GM20431 (cell line): ENCODE data around the gene CLEC17A.
"Not testable (repeated sequence)": the region's sequence is repeated elsewhere in the genome, so short reads cannot be mapped to it uniquely, and the experiment has no call there.

Experiments used
- in situ Hi-C: fragments of 300-500 bp; cut with MseI, MboI; formaldehyde crosslinking; loops from one replicate; pipeline ENCODE4 v1.15.0; 2020; ENCODE audit warnings: low sequenced_read_pairs; ENCODE audit not compliant: unreplicated experiment

Gene CLEC17A

DNA sequence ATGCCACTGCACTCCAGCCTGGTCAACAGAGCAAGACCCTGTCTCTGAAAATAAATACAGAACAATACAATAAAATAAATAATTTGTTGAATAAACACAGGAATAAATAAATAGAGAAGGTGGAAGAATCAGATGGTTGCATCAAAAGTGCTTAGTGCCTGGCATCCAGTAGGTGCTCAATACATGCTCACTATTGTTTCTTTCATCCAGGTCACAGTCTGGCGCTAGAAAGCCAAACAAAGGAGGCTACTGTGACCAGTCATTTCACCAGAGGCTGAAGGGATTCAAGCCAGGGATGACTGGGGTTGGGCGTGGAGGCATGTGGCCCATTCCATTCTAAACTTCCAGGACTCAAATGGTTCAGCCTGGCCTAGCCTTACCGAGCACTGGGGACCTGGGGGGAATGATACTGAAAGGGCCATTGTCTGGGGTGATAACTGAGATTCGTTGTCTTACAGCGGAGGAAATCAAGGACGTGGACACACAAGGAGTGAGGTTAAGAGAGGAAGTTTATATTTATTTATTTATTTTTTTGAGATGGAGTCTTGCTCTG lies 7.4 kb upstream of the CLEC17A start:
- in situ Hi-C loops = loop anchor here (10.0 kb wide), 1 partner anchor 109 kb away; no protein-coding TSS in a partner anchor

DNA sequence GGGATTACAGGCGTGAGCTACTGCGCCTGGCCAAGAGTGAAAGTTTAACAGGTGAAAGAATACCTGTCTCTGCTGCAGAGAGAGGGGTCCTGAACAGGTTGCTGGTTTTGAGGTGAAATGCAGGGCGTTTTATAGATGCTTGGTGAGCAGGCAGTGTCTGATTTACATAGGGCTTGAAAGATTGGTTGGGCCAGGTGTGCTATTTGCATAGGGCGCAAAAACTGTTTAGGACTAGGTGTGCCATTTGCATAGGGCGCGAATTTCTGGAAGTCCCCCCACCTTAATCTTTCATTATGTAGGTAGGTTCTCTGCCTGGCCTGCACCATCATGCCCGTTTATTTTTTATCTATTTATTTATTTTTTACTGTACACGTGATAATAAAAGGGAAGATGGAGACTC lies 6.5 kb upstream of the CLEC17A start:
- in situ Hi-C loops = loop anchor here (10.0 kb wide), 1 partner anchor 108 kb away; no protein-coding TSS in a partner anchor

DNA sequence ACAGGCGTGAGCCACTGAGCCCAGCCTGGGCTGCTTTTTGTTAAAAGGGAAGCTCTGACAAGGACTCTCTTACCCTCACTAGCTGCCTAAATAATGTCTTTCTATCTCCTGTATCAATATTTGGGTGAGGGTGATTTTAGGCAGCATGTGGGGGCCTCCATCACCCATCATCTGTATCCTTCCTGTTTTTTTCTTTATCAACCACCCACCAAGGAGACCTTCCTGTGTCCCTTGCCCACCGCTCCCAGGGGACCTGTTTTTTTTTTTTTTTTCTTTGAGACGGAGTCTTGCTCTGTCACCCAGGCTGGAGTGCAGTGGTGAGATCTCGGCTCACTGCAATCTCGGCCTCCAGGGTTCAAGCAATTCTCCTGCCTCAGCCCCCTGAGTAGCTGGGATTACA lies 5.6 kb upstream of the CLEC17A start:
- in situ Hi-C loops = loop anchor here (10.0 kb wide), 1 partner anchor 108 kb away; no protein-coding TSS in a partner anchor

DNA sequence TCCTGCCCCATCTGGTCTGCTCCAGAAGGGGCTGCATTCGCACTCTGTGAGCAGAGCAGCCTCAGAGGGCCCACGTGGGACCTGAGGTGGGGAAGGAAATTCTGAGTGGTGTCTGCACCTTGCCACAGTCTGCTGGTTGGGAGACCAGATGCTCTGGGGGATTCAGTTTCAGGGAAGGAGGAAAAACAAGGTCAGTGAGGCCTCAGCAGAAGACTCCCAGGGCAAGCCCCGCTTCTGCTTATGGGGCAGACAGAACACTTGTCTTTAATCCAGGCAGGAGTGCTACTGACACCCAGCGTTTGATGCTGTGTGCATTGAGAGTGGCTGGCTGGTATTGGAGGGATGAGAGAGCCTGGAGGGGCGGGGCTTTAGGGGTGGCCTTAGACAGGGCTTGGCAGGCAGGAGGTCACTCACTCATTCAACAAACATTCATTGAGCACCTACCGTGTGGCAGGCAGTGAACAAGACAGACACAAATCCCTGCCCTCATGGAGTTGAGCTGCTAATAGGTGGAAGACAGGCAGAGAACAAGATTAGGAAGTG lies 4.9 kb upstream of the CLEC17A start:
- in situ Hi-C loops = loop anchor here (10.0 kb wide), 1 partner anchor 107 kb away; no protein-coding TSS in a partner anchor

DNA sequence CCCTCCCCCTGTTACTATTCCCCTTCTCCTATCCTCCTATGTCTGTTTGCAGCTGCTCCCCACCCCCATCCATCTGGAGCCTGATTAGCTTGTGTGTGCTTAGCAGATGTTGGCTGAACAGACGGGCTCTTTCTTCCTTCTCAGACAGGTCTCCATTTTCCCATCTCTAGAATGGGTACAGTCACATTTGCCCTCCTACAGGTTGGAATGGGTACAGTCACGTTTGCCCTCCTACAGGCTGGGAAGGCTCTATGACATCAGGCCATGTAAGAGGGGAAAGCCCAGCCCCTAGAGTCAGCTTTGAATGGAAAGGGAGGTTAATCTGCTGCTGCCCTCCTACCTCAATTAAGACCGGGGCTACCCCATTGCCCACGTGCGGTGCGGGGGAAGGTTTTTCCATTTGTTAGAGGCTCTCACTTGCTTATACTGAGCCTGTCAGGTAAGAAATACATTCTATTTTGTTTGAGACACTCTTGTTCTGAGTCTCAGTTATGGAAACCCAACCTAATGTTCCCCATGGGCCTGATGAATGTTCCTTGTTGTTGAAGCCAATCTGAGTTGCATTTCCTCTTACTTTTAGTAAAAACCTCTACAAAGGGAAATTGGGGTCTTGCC lies 2.2 kb upstream of the CLEC17A start:
- in situ Hi-C loops = no loop called here

DNA sequence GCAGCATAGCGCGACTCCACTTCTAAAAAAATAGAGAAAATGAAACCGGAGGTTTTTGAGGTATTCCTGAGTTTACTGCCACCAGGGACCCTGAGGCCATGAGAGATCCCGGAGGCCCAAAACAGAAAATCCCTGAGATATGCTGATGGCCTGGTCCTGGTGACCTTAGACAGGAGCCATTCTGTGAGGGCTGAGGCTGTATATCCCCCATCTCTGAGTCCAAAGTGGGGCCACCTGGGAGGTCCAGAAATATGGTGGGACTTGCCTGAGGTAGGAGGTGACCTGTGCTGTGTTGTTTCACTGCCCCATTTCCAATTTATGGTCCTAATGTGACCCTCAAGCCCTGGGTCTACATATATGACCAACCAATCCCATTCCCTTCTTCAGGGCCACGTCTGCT lies 1.5 kb downstream of the CLEC17A start:
- in situ Hi-C loops = not testable (repeated sequence)

DNA sequence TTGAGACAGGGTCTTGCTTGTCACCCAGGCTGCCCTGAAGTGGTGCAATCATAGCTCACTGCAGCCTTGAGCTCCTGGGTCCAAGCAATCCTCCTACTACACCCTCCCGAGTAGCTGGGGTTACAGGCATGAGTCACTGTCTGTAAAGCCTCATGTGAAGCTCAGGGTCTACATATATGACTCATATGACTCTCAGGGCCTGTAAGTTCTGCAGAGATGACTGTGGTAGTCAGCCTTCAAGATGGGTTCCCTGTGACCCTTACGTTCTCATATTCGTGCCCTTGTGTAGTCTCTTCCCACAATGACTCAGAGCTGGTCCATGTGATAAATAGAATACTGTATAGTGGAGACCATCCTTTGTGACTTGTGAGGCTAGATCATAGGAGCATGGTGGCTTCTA lies 2.3 kb downstream of the CLEC17A start:
- in situ Hi-C loops = not testable (repeated sequence)

DNA sequence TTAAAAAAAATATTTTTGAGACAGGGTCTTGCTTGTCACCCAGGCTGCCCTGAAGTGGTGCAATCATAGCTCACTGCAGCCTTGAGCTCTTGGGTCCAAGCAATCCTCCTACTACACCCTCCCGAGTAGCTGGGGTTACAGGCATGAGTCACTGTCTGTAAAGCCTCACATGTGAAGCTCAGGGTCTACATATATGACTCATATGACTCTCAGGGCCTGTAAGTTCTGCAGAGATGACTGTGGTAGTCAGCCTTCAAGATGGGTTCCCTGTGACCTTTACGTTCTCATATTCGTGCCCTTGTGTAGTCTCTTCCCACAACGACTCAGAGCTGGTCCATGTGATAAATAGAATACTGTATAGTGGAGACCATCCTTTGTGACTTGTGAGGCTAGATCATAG lies 6.5 kb downstream of the CLEC17A start:
- in situ Hi-C loops = not testable (repeated sequence)

DNA sequence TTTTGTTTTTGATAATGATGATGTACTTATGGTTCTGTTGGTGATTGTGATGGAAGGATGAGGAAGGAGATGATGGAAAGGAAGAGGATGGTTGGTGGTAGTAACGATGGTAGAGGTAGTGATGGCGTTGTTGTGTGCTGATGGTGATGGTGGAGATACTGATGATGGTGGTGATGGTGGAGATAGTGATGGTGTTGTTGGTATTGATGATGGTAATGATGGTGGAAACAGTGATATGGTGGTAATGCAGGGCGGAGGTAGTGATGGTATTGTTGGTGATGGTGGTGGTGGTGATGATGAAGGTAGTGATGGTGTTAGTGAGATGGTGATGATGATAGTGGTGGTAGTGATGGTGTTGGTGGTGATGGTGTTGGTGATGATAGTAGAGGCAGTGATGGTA lies 12.7 kb downstream of the CLEC17A start:
- in situ Hi-C loops = no loop called here

DNA sequence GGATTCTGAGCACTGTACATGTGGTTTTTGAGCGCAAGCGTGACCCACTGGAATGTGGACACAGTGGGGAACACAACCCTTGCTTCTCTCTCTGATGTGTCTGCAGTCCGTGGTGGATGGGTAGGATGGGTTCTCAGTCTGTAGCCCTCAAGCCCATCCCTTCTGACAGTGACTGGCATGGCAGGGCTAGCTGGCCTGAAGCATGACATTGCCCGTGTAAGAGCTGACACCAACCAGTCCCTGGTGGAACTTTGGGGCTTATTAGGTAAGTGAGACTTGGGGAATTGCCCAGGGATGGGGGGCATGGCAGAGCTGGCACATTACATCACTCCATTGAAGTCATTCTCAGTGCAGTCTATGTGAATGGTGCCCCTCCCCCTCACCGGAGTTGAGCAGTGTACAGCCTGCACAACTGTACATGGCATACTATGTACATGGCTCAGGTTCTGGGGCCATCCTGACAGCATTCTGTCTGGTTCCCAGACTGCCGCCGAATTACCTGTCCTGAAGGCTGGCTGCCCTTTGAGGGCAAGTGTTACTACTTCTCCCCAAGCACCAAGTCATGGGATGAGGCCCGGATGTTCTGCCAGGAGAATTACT lies 16.8 kb downstream of the CLEC17A start:
- in situ Hi-C loops = no loop called here

DNA sequence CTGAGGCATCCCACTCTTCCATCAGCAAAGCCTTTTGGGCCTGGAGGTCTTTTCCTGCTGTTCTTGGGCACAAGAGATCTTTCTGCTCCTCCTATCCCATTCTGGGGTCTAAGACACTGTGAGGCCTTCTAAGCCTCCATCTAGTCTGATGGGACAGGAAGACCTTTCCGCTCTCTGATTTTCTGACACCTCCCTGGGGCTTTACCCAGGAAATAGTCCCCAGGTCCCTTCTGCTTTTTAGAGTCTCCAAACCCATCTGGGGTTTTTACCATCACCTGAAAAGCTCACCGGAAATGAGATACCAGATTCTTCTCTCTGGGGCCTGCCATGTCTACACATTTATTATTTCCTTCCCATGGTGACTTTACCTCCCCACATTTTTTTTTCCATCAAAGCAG lies 21.1 kb downstream of the CLEC17A start:
- in situ Hi-C loops = no loop called here

DNA sequence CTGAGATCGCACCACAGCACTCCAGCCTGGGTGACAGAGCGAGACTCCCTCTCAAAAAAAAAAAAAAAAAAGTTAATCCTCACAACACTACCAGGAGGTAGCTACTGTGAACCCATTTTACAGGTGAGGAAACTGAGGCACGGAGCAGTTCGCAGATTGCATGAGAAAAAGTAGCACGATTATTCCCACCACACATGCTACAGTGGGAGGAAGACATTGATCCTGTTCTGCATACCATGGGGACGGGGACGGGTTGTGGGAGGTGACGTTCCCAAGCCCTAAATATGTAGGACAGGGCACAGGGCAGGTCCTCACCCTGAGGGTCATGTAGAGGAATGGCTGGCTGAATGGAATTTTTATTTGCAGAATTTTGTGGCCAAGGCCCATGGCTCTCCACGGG lies 23.7 kb downstream of the CLEC17A start:
- in situ Hi-C loops = no loop called here

DNA sequence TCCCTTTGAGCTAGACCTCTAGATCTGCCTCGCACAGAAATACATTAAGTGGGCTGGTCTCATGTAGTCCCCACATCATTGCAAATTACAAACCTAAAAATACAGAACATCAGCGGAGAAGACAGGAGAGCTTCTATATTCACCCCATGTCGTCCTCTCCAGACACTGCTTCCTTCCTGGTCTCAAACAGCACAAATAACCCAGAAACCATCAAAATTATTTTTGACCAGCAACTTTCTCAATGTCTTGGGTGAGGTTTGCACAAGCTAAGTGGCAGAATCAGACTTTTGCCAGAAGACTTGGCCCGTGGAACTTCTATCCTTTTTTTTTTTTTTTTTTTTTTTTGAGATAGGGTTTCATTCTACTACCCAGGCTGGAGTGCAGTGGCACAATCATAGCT lies 28.2 kb downstream of the CLEC17A start:
- in situ Hi-C loops = no loop called here

DNA sequence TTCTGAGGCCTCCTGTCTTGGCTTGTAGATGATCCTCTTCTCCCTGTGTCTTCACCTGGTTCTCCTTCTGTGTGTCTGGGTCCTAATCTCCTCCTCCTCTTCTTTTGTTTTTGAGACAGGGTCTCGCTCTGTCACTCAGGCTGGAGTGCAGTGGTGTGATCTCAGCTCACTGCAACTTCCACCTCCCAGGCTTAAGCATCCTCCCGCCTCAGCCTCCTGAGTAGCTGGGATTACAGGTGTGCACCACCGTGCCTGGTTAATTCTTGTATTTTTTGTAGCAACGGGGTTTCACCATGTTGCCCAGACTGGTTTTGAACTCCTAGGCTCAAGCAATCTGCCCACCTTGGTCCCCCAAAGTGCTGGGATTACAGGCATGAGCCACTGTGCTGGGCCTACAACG lies 29.4 kb downstream of the CLEC17A start:
- in situ Hi-C loops = not testable (repeated sequence)

DNA sequence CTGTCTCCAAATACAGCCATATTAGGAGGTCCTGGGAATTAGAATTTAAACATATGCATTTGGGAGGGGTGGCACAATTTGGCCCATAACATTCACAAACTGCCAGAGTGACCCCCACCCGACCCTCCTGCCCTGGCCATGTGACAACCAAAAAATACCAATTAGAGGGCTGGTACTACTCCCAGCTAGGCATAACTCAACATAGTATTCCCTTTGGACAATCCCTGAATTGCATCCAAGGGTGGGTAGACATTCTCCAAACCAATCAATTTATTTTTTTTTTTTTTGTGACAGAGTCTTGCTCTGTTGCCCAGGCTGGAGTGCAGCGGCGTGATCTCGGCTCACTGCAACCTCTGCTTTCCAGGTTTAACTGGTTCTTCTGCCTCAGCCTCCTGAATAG lies 29.8 kb downstream of the CLEC17A start:
- in situ Hi-C loops = no loop called here

DNA sequence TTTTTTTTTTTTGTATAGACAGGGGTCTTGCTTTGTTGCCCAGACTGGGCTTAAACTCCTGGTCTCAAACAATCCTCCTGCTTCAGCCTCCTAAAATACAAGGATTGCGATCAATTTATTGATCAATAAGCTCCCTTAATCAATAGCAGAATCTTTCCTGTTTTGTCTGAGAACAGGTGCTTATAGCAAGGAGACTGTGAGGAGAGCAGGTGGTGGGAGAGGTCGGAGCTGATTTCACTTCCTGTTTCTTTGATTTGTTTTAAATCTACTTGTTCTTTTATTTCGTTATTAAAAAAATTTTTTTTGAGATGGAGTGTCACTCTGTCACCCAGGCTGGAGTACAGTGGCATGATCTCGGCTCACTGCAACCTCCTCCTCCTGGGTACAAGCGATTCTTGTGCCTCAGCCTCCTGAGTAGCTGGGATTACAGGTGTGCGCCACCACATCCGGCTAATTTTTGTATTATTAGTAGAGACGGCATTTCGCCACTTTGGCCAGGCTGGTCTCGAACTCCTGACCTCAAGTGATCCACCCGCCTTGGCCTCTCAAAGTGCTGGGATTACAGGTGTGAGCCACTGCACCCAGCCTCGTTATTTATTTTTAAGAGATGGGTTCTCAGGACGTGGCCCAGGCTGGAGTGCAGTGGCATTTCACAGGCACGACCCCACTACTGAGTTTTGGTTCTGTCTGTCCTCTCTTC lies 30.7 kb downstream of the CLEC17A start:
- in situ Hi-C loops = not testable (repeated sequence)

DNA sequence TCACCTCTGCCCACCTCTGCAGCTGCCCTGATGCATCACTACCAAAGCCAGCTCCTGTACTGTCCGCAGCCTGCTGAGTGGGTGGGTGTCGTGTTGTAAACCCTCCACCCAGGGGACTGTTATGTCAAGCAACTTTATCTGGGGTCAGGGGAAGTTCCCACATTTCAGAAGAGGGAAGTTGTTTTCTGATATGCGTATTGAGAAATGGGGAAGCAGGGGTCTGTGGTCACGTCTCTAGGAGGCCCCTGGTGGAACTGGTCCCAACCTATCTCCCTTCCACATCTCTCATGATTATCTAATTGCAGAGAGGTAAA lies 31.2 kb downstream of the CLEC17A start:
- in situ Hi-C loops = no loop called here

DNA sequence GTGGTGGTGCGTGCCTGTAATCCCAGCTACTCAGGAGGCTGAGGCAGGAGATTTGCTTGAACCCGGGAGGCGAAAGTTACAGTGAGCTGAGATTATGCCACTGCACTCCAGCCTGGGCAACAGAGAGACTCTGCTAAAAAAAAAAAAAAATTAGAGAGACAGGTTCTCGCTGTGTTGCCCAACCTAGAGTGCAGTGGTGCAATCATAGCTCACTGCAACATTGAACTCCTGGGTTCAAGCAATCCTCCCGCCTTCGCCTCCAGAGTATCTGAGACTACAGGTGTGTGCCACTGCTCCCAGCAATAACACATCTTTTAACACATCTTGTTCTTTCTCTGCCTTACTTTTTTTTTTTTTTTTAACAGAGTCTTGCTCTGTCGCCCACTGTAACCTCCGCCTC lies 32.7 kb downstream of the CLEC17A start:
- in situ Hi-C loops = no loop called here

DNA sequence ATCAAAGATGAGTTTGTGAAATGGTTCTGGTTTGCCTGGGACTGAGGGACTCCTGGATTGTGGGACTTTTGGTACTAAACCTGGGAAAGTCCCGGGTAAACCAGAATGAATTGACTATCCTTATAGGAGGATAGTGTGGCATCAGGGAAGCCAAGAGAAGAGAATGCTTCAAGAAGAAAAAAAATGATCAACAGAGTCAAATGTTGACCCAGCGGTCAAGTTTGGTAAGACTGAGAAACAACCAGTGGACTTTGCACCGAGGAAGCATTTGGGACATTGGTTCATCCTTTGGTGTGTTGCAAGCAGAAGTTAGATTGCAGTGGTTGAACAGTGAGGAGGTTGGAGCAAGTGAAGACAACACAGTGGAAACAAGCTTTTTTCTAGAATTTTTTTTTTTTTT lies 33.5 kb downstream of the CLEC17A start:
- in situ Hi-C loops = no loop called here

DNA sequence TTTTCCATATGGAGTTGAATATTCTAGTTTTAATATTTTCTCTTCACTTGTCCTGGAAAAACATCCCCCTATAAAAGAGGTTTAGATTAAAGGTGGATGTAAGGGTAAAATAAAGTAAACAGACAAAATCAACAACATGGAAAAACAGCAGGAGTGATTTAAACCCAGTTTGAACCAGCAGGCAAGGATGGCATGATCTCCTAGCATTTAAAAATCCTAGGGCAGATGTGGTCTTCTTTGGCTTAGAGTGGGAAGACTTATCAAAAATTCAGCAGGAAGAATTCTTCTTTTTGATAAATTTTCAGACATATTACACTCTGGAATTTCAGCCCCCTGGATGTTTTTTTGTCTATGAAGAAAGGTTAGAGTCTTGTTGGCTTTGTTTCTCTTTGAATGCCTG lies 36.5 kb downstream of the CLEC17A start:
- in situ Hi-C loops = no loop called here

DNA sequence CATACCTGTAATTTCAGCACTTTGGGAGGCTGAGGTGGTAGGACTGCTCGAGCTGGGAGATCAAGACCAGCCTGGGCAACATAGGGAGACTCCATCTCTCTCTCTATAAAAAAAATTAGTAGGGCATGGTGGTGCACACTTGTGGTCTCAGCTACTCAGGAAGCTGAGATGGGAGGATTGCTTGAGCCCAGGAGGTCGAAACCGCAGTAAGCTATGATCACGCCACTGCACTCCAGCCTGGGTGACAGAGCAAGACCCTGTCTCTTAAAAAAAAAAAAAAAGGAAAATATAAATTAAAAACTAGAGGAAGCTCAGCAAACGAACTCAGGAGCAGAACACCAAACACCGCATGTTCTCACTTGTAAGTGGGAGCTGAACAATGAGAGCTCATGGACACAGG lies 41.6 kb downstream of the CLEC17A start:
- in situ Hi-C loops = not testable (repeated sequence)
